C4-2B (cell line): ENCODE data around the gene SSH2.

Source experiments
- H3K27ac ChIP-seq: fragments of 450-650 bp; 2 replicates; pipeline ENCODE4 v1.5.1; 2017
- ZFX ChIP-seq: fragments of 450-650 bp; IDR thresholded peaks from 2 replicates; pipeline ENCODE4 v1.6.1; 2017
- TF ChIP-seq, protein P1 (sequence below): fragments of 450-650 bp; conservative IDR thresholded peaks from 2 replicates; pipeline ENCODE4 v1.5.1; 2017; ENCODE audit warnings: mild to moderate bottlenecking

Gene SSH2

DNA sequence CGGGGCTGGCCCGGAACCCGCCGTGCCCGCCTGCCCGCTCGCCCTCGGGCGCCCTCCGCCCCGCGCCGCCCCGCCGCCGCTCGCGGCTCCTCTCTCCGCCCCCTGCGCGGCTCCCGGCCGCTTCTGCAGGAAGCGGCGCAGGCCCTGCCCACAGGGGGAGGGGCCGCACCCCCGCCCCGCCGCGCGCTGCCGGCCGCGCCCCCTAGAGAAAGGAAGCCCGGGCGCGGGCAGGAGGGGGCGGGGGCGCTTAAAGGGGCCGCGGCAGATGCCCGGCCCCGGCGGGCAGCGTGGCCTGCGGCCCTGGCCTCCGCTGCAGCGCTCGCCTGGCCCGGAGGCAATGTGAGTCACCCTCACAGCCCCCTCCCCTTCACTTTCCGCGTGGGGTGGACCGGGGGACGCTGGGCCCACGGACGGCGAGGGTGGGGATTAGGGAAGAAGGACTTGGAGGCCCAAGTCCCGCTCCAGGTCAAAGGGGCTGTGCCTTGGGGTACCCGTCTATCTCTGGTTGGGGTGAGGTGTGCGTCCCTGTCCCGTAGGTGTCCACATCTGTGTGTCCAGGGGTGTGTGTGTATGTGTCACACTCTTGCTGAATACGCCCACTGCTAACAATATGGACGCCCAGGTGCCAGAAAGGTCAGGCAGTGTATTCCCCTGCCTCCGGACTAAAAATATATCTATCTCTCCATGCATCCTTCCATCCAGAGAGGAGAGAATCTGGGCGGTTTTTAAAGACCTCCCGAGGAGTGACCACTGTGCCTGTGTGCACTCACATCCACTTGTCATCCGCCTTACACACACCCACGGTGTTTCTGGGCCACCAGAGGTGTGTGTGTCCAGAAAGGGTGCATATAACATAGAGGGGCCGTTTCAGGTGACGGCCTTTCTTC lies 340.3 kb downstream of the SSH2 start, which contains the start of gene GIT1:
GIT1 (minus strand) TSS at position 125 of the 887 bp plus-strand sequence. CDS start 270 bp downstream, outside the sequence.
- H3K27ac ChIP-seq = peak within 1 kb of the TSS; percentile 89
- TF ChIP-seq, protein P1, sequence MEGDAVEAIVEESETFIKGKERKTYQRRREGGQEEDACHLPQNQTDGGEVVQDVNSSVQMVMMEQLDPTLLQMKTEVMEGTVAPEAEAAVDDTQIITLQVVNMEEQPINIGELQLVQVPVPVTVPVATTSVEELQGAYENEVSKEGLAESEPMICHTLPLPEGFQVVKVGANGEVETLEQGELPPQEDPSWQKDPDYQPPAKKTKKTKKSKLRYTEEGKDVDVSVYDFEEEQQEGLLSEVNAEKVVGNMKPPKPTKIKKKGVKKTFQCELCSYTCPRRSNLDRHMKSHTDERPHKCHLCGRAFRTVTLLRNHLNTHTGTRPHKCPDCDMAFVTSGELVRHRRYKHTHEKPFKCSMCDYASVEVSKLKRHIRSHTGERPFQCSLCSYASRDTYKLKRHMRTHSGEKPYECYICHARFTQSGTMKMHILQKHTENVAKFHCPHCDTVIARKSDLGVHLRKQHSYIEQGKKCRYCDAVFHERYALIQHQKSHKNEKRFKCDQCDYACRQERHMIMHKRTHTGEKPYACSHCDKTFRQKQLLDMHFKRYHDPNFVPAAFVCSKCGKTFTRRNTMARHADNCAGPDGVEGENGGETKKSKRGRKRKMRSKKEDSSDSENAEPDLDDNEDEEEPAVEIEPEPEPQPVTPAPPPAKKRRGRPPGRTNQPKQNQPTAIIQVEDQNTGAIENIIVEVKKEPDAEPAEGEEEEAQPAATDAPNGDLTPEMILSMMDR = no peak
- peak; percentile 25 for TF ChIP-seq ZFX

DNA sequence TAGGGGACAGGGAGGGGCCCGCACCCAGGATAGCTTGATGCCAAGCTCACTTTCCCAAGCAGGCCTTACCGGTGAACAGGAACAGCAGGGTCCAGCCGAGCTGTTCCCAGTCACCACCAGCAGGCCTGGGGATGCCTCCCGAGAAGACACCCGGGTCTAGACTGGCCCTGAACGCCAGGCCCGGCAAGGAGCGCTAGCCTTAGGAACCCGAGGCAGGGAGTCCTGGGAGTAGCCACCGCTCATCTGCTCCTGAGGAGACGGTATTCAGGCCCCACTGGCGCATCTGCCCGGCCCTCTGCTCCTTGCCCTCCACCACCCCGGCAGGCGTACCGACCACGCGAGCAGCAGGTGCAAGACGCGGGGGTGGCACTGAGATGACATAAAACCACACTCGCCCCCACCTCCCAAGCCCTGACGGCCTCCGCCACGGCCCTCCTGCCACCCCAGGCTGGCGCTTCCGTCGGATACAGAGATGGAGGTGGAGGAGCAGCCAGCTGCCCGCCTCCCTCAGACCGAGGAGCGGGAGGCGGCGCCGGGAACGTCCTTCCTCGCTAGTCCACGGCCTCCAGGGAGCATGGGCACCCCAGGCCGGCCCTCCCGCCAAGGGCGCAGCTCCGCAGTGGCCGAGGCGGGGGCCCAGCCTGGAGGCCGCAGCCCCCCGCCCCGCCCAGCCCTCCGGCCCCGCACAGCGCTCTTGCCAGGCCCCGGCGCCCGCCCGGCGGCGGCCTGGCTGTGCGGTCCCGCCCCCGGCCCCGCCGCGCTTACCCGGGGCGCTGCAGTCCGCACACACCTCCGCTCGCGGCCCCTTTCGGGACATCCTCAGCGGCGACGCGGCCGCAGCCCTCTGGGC lies 341.2 kb downstream of the SSH2 start:
- H3K27ac ChIP-seq = peak overlapping the region; percentile 89
- TF ChIP-seq, protein P1 = no peak
- TF ChIP-seq ZFX = peak; percentile 81

DNA sequence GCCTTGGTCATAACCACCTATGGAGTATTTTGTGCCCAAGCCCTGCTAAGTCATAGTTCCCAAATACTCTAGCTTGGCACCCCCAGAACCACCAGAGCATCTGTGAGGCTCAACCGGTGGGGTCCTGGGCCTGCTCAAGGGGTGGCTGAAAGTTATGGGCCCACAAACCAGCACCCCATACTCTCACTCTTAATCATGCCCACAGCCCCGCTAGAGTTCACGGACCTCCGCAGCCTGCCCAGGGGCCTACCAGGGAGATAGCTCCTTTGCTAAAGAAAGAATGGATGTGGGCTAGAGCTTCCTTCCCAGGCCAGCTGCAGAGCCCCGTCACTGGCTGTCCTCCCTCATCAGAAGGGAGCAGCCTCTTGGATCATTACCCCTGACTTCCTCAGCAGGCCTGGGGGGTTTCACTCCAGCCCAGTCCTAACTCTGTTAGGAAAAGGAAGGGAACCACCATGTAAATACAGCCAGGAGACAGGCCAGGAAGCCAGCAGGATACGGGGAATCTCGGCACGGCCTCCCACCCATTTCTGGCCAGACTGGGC lies 341.9 kb downstream of the SSH2 start:
- TF ChIP-seq, protein P1 = no peak
- no peak for TF ChIP-seq ZFX
- H3K27ac ChIP-seq = peak overlapping the region; percentile 89

DNA sequence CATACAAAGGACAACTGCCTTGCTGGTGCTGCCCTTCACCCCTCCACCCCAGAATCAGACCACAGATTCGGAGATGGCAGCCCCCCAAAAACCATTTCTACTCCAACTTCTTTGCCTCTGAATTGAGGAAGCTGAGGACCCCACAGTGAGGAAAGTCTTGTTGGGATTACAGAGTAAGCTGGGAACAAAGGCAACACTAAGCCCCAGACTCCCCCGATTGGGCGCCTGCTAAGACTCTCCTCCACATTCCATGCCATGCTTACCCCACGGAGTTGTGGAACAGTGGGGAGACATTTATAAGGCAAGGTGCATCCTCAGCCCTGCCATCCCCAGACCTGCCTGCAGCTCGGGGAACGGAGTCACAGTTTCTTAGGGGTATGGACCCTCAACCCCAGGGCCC lies 342.4 kb downstream of the SSH2 start:
- peak overlapping the region; percentile 89; the same call in 1 of the 2 replicates for H3K27ac ChIP-seq
- TF ChIP-seq, protein P1 = no peak
- TF ChIP-seq ZFX = no peak

DNA sequence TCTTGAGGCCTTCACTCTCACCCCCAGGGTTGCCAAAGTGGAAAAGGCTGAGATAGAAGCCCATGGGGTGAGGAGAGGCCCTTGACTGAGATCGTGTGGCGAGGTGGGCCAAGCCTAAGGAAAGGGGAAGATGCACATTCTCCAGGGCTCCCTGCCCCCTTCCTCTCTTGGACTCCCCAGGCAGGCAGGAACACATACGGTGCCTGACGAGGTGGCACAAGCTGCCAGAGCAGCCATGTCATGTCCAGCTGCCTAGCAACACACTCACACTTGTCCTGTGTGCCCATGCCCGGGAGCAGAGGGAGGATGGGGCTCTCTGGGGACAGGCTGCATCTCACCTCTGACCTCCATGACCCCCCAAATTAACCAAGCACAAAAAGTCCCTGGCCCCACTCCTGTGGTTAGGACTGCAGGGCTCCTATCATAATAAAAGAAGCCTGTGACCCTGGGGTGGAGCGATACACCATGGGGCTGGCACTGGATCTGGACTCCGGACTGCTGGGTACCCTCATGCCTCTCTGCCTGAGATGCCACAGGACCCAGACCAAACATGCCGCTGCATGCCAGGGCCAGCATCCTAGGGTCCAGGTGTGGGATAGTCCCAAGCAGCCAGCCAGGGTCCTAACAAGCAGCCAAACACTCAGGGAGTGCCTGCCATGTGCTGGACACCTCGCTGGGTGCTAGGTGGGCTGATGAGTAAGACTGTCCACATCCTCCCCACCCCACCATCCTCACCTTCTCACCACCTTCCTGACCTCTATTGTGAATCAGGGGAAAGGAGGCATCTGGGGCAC lies 343.2 kb downstream of the SSH2 start:
- TF ChIP-seq, protein P1 = no peak
- no peak for TF ChIP-seq ZFX
- H3K27ac ChIP-seq = no peak overlapping the region; the same call in 1 of the 2 replicates

DNA sequence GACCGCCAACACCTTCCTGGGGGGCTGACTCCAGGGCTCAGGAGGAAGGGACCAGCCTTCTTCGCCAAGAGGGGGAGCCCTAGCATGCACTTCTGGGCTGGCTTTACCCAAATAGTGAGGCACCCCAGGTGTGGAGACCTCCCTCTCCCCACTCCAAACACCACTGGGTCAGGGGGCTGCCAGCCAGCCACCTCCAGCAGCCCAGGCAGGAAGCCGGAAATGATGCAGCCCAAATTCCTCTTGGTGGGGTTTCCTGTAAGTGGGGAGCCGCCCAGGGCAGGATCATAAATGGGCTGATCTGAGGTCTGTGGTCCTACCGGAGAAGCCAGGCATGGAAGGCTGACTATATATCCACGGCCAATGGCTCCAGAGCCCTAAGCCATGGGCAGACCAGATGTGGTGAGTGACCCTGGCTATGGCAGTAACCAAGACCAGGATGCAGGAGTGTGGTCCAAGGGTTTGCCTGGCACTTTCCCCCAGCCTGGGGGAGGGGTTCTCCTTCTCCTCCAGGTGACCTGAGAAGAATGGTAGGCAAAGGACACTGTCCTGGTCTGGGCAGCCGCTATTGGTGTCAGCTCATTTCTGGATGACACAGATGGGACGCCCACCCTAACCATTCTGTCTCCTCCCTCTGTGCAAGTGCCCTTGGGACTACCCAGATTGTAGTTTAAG lies 344.8 kb downstream of the SSH2 start:
- TF ChIP-seq, protein P1 = peak; percentile 21
- TF ChIP-seq ZFX = no peak
- H3K27ac ChIP-seq = no peak overlapping the region
